Measurements from ENCODE around the gene TM4SF18. TPM values are rescaled to one million over a fixed set of nuclear protein-coding genes. Genes with fewer than 3 reads are reported as not detected.

TM4SF18 gene
- total RNA-seq, 1 donor from 2014 or later: not detected

- DNase-seq (ENCODE audit: low read depth, low spot score): no peak
- H3K4me3 Mint-ChIP-seq: no peak overlapping the region
- H3K36me3 Mint-ChIP-seq (ENCODE audit: low read depth): peaks cover 7% of the 10 kb centered on the region
- no peaks in the 10 kb centered on the region for H3K27me3 Mint-ChIP-seq (ENCODE audit: low read depth)
- TF ChIP-seq, protein P1, sequence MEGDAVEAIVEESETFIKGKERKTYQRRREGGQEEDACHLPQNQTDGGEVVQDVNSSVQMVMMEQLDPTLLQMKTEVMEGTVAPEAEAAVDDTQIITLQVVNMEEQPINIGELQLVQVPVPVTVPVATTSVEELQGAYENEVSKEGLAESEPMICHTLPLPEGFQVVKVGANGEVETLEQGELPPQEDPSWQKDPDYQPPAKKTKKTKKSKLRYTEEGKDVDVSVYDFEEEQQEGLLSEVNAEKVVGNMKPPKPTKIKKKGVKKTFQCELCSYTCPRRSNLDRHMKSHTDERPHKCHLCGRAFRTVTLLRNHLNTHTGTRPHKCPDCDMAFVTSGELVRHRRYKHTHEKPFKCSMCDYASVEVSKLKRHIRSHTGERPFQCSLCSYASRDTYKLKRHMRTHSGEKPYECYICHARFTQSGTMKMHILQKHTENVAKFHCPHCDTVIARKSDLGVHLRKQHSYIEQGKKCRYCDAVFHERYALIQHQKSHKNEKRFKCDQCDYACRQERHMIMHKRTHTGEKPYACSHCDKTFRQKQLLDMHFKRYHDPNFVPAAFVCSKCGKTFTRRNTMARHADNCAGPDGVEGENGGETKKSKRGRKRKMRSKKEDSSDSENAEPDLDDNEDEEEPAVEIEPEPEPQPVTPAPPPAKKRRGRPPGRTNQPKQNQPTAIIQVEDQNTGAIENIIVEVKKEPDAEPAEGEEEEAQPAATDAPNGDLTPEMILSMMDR (conservative IDR thresholded peaks at IDR 0.05): no peak
- no peak overlapping the region for H3K27ac Mint-ChIP-seq (ENCODE audit: unreplicated experiment)
- H3K9me3 Mint-ChIP-seq: peaks cover 5% of the 10 kb centered on the region
- H3K4me1 Mint-ChIP-seq: peaks cover 6% of the 10 kb centered on the region
These were observed 17.7 kb downstream of the TM4SF18 start for GRCh38 chr3:149315694-149316093.

DNA sequence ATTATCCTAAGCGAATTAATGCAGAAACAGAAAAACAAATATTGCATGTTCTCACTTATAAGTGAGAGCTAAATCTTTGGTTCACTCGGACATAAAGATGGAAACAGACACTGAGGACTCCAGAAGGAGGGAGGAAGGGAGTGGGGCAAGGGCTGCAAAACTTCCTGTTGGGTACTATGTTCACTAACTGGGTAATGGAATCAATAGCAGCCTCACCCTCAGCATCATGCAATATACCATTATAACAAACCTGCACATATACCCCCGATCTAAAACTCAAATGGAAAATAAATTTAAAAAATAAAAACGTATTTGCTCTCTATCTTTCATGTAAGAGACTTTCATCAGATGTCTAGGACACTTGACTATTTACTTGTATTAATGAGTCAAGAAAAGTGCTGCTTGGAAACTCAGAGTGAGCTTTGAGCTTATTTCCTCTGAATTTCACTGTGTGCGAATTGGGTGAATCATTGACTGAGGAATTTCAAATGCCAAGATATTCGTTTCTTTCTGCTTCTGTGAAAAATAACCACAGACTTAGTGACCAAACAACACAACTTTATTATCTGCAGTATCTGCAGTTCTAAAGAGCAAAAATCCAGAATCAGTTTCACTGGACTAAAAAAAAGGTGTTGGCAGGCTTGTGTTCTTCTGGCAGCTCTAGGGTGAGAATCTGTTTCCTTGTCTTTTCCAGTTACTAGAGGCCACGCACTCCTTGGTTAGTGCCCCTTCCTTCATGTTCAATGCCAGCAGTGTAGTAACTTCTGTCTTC is 18.4 kb downstream of the TM4SF18 start:
- Mint-ChIP-seq H3K4me3 (no peak overlapping the region), H3K36me3 (ENCODE audit: low read depth) (peaks cover 7% of the 10 kb centered on the region), H3K27me3 (ENCODE audit: low read depth) (no peaks in the 10 kb centered on the region), H3K27ac (ENCODE audit: unreplicated experiment) (no peak overlapping the region), H3K4me1 (peaks cover 5% of the 10 kb centered on the region), H3K9me3 (peaks cover 3% of the 10 kb centered on the region)
- TF ChIP-seq, protein P1 (conservative IDR thresholded peaks at IDR 0.05): no peak
- no peak for DNase-seq (ENCODE audit: low read depth, low spot score)

DNA sequence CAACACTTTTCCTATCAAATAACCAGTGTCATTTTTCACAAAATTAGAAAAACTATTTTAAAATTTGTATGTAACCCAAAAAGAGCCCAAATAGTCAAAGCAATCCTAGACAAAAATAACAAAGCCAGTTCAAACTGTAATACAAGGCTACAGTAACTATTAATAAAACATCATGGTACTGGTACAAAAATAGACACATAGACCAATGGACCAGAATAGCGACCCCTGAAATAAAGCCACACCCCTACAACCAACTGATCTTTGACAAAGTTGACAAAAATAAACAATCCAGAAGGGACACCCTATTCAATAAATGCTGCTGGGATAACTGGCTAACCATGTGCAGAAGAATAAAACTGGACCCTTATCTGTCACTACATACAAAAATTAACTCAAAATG is 19.9 kb downstream of the TM4SF18 start:
- H3K27ac Mint-ChIP-seq (ENCODE audit: unreplicated experiment): no peak overlapping the region
- no peaks in the 10 kb centered on the region for H3K27me3 Mint-ChIP-seq (ENCODE audit: low read depth)
- H3K9me3 Mint-ChIP-seq: no peaks in the 10 kb centered on the region
- H3K36me3 Mint-ChIP-seq (ENCODE audit: low read depth): peaks cover 7% of the 10 kb centered on the region
- TF ChIP-seq, protein P1 (conservative IDR thresholded peaks at IDR 0.05): no peak
- H3K4me3 Mint-ChIP-seq: no peak overlapping the region
- DNase-seq (ENCODE audit: low read depth, low spot score): no peak
- no peaks in the 10 kb centered on the region for H3K4me1 Mint-ChIP-seq

DNA sequence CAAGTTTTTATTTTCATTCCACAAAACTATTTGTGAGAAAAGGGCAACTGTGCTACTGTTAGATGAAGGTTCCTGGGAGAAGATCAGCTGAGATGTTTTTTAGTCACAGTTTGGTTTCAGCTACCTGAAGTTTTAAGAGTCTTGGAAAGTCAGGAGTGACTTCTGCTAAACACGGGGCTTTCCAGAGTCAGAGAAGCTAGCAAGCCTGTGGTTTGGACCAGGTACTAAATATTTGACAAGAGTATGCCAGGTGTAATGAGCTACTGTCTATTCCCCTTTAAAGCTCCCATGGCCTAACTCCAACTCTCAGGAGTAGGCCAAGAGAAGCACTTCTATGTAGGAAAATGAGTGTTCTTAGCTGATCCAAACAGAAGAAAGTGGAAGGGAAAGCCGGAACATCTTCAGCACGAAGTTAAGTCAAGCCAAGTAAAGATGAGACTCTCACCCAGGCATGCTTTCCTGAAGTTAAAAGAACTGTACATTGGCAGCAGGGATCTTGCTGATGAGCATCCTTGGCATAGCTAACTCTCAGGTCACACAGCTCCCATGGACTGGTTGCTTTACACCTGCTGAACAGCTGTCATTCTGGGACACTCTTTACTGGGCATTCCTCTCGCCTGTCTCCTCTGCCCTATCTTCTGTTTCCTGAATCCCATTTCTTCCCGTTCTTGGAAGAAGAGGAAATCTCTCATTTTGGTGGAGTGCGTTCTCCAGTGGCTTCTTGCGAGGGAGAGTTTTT is 22.5 kb downstream of the TM4SF18 start:
- no peaks in the 10 kb centered on the region for H3K4me1 Mint-ChIP-seq
- DNase-seq (ENCODE audit: low read depth, low spot score): no peak
- H3K4me3 Mint-ChIP-seq: no peak overlapping the region
- no peak overlapping the region for H3K27ac Mint-ChIP-seq (ENCODE audit: unreplicated experiment)
- H3K27me3 Mint-ChIP-seq (ENCODE audit: low read depth): no peaks in the 10 kb centered on the region
- H3K9me3 Mint-ChIP-seq: no peaks in the 10 kb centered on the region
- TF ChIP-seq, protein P1 (conservative IDR thresholded peaks at IDR 0.05): no peak
- peaks cover 7% of the 10 kb centered on the region for H3K36me3 Mint-ChIP-seq (ENCODE audit: low read depth)

GRCh38 chr3:149307435-149307783 is 26.0 kb downstream of the TM4SF18 start:
- no peaks in the 10 kb centered on the region for H3K4me1 Mint-ChIP-seq
- H3K9me3 Mint-ChIP-seq: peaks cover 7% of the 10 kb centered on the region
- H3K27ac Mint-ChIP-seq (ENCODE audit: unreplicated experiment): no peak overlapping the region
- H3K4me3 Mint-ChIP-seq: no peak overlapping the region
- no peak for DNase-seq (ENCODE audit: low read depth, low spot score)
- TF ChIP-seq, protein P1 (conservative IDR thresholded peaks at IDR 0.05): no peak
- H3K27me3 Mint-ChIP-seq (ENCODE audit: low read depth): no peaks in the 10 kb centered on the region
- no peaks in the 10 kb centered on the region for H3K36me3 Mint-ChIP-seq (ENCODE audit: low read depth)

Data from neural crest cell (in vitro differentiated cells).